ENCODE measurements around the gene SUMF1.

The SUMF1 gene

DNA sequence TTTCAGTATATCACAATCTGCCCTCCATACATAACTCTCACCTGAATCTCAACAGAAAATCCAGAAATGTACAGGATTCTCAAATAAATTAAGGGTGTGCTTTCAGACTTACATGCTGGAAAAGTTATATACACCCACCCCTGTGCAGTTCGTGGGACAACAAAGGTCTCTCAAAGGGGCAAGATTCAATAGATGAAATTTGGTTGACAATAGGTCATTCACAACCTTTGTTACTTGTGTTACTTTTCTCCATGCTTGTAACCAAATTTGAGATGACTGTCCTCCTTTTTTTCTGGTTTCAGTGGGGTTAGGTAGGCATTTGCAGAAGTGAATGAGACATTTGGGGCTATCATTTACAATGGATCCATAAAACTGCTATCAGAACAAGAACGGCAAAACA lies 91.2 kb downstream of the SUMF1 start:
- DNase-seq, result no peak

DNA sequence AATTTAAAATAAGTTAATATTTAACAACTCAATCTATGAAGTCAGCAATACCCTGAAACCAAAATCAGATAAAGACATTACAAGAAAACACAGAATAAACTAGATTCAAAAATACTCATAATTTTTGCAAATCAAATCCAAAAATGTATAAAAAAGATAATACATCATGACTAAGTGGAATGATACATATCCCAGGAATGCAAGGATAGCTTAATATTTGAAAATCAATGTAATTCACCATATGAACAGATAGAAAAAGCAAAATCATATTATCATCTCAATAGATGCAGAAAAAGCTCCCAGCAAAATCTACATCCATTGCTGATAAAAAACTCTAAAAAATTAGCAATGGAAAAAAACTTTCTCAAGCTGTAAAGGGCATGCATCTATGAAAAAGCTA lies 93.4 kb downstream of the SUMF1 start:
- DNase-seq, result no peak

DNA sequence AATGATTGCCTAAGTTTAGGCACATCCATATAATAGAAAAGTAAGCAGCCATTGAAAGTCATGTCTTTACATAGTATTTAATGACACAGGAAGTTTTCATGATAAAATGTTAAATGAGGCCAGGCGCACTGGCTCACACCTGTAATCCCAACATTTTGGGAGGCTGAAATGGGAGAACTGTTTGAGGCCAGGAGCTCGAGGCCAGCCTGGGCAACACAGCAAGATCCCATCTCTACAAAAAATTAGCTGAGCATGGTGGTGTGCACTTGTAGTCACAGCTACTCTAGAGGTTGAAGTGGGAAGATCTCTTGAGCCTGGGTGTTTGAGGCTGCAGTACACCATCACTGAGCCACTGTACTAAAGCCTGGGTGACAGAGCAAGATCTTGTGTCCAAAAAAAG lies 104.5 kb downstream of the SUMF1 start:
- no peak for DNase-seq

DNA sequence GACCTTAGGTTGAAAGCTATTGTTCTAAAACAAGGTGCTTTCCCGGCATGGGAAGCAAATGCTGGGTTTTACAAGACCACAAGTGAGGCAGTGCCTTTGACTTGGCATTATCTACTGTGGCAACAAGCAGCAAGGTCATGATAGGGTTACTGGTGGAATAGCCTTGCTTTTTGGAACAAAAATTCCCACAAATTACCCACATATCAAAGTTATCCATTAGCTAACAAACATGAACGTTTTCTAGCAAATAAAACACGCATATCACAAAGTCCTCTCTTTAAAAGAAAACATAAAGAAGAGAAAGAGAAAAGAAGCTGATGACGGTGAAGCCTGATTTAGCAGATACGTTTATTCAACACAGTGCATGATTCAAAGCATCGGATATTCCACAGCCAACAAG lies 106.3 kb downstream of the SUMF1 start:
- no peak for DNase-seq

DNA sequence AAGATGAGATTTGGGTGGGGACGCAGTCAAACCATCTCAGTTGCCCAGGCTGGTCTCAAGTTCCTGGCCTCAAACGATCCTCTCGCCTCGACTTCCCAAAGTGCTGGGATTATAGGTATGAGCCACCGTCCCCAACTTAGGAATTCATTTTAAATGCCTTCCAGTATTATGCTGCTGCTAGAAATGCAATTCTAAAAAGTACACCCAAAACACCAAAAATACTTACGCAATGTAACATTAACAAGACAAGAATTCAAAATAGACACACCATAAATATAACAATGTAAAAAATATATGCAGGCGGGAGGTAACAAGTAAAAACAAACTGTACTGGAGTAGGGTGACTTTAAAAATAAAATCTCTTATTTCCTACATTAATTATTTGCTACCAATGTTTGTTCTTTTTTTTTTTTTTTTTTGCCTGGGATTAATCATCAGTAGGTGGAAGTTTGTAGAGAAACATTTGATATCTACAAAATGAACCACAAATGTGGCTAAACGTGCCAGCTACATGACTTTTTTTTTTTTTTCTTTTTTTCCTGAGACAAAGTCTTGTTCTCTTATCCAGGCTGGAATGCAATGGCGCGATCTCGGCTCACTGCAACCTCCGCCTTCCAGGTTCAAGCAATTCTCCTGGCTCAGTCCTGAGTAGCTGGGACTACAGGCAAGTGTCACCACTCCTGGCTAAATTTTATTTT lies 107.1 kb downstream of the SUMF1 start:
- DNase-seq, result no peak

DNA sequence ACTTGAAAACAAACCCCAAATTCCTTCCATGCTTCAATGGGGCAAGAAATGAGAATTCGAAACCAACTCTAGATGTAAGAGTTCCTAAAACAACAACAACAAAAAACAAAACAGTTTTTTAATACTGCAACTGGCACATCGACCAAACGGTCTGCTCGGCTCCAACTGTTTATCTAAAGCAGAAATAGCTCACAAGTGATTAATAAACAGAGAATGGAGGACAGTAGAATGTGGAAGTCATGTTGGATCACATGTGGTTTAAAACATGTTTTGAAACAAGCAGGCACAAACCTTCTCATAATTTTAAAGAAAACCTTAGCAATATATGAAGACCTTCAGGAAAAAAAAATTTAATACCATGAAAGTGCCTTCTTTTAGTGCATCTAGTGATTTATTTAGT lies 108.8 kb downstream of the SUMF1 start:
- DNase-seq, result no peak

DNA sequence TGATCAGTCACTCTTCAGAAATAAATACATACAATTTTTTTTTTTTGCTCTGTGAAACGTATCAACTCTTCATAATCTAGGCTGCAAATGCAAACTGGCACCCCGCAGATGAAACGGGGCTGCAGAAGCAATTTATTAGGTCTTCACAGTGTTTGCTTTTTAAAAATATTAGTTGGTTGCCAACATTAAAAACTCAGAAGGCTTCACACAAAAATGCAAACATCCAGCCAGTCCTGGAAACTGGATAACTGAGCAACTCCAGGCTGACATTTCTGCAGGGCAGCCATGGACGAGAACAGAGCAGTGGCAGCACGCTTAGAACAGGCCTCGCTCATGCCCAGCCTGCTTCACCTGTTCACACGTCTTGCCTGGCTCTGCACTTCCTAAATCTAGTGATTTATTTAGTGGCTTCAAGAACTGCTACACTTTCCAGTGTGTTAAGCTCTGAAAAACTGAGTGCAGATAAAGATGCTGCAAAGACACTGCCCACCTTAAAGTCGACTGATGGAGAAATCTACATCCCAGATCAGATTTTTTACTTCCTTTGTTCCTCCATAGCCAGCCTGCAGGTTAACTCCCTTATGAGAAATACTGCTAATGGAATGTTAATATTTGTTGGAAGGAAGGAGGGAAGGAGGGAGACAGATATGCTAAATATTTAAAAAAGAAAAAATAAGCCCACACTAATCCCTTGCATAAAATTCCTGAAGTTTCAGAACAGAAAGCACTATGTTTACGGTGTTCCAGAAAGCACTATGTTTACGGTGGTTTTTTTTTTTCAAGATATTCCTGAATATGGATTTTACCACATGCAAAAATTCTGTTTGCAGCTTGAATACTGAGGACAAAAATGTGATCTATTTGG lies 110.3 kb downstream of the SUMF1 start:
- no peak for DNase-seq

DNA sequence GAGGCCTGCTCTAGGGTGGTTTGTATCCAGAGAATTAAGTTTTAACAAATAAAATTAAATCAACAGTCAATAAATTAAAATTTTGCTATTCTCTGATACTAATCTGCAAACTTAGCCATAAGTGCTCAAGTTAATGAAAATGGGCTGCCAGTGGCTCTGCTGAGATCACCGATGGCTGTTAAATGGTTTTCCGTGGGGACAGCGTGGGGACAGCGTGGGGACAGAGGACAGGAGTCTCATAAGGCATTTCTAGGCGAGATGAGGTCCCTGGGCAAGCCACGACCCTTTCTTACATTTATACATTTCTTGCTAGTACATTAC lies 110.9 kb downstream of the SUMF1 start:
- no peak for DNase-seq

DNA sequence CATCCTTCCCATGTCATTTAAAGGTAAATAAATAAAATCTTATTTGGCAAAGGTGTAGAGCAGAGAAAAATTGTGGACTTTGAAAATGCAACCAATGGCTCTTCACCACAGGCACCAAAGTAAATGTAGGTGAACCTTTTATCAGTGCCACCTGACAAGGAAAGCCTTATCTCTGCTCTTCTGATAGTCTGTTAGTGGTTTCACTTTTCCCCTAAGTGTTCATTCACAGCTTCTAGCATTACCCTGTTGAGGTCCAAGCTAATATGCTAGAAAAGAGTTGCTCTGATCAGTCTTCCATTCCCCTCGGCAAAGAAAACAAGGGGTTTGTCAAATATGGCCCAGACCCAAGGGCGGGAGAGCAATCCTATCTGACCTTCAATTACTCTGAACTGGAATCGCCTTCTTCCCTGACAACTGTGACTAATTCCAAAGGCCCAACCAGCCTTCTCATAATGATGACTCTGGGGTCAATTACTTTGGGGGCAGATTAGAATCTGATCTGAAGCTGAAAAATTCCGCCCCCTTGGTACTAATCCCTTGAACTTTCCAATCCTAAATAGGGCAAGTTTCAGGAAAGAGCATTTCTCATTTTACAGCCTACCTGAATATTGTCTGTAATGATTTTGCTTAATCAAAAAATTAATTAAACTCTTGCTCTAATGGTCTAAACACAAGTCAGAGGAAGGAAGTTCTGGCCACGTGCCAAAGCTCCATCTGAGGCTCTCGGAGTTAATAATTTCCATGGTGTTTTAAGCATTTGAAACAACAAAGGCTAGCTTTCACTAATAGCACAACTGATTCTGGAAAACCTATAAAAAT lies 111.5 kb downstream of the SUMF1 start:
- no peak for DNase-seq

DNA sequence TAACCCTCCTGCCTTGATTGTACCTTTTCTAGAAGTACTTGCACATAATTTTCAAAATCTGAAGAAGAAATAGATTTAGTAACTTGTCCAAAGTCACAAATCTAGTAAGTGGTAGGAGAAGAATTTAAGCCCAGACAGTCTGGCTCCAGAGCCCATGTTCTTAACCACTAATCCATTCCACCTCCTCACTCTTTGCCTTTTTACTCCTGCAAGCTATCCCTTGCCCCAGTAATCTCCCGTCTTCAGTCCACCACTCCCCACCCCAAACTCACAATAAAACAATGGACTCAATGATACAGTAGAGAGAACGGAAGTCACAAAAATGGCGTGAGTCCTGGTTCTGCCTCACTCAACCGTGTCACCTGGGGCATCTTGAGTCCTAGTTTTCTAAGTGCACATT lies 115.2 kb downstream of the SUMF1 start:
- DNase-seq, result no peak

DNA sequence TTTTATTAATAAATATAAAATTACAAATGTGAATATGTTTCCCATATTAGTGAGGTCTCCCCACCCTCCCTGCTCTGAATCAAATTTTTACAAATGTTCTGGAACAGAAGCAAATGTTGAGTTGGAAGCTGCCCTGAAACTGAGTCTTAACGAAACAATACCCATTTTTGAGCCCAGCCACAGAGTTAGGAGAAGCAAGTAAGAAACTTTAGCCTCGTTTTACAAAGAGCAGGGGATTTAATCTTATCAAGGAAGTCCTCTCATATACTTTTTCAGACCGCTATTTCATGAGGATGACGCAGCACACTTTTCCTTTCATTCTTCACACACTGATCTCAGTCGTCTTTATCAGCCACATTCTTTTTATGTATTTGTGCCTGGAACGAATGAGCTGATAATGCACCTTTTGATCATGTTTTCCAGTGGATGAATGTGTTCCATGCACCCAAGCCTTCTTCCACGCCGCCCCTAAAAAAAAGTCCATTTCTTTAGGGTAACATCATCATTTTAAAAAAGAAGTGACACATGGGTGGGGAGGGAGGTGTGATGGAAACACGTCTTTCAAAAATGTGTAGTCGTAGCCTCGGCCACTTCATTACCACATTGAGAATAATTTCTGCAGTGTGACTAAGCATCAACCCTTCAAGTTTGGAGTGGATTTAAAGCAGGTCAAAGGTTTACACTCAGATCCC lies 115.8 kb downstream of the SUMF1 start:
- no peak for DNase-seq

DNA sequence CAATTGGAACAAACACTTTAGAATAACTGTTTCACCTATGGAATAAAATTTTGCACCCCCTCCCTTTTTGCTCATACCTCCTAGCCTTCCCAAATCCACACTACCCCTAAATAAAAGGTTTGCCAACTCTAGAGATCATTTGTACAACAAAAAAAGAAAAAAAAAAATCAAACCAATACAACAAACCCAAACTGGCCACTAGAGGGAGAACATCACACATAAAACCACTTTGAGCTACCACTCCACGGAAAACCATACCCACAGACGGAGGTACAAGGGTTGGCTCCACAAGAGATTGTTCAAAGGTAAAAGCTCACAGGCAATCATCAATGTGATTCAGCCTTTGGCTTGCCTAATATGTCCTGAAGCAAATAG lies 116.3 kb downstream of the SUMF1 start:
- DNase-seq, result peak; percentile 9

DNA sequence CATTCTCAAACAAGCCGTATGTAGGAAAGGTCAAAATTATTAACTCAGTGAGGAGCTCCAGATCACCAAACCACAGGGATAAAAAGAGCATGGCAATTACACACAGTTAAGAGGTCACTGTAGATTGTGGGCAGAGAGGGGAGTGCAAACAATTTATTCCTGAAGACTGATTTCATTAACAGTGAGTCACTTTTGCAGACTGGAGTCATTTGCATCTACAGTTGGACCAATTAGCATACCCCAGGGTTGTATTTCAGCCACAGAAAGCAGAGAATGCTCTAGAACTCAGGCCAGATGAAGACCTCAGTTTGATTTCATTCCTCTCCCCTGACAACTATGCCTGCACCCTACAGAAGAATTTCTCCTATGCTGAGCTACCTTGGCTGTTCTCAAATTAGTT lies 123.8 kb downstream of the SUMF1 start:
- no peak for DNase-seq

DNA sequence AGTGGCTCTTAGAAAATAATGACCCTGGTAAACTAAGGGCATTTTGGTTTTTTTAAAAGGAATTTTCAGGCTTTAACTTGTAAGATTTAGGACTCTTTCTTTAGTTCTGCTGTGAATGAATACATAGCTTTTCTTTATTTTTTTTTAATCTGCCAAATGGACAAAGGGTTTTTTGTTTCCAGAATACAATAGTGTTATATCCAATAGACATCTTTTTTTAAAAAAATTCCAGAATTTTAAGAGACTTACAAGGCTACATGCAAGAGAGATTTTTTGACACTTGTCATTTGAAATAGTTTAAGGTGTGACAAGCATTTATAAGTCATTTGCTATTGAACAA lies 125.8 kb downstream of the SUMF1 start:
- no peak for DNase-seq

DNA sequence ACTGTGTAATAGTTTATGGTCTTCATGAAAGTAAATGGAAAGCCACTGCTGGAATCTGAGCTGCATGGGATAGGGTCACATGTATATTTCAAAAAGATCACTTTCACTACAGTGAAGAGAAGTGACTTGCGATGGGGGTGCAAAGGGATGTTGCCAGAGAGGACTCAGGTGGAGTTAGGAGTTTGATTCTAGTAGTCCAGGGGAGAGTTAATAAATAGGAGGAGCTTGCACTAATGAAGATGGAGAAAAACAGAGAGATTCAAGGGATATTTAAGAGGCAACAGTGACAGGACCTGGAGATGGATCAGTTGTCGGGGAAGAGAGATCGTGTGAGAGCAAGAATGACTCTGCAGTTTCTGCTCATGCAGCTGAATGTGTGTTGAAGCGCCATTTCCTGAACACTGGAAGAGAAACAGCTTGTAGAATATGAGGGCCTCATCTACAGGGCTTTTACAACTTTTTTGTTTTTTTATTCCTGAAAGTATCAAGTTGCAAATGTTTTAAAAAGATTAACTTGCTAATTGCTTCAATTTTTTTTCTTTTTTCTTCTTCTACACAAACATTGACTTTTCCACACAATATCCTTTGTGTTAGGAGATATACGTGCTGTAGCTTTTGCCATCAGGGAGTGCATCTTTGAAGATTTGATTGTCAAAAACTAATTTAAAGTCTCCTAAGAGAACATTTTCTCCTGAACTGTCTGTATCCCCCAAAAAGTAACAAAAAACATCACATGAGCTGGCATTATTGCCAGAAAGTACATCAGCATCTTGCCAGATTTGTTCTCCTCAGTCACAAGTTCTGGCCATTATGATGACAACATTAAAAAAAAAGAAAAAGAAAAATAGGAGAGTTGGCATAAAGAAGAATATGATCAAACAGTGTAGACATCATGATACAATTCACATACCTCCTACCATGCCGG lies 126.4 kb downstream of the SUMF1 start:
- no peak for DNase-seq

DNA sequence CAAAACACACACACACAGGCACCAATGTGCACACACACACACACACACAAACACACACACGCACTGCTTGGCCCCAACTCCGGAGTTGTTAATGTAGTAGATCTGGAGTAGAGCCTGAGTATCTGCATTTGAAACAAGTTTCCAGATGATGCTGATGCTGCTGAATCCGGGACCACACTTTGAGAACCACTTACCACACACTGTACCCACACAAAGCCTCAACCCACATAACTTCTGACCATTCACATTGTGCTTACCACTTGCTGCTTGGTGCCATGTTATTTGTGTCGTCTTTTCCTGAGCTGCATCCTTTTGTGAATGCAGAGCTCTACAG lies 127.0 kb downstream of the SUMF1 start:
- no peak for DNase-seq

DNA sequence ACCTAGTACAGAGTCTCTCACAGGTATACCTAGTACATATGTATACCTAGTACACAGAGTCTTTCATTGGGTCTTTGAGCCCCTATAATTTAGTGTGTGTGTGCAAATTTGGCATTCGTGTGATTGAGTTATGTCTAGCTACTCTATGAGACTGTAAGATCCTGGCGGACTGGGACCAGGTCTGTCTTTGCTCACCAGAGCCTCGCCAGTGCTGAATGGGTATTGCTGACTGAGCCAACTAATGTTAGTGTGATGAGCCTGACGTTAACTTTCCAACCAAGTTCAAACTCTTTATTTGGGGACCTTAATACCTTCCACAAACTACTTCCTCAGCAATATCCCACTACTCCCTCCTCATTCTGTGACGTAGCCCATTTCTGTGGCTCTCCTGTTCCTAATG lies 128.3 kb downstream of the SUMF1 start:
- DNase-seq, result no peak

DNA sequence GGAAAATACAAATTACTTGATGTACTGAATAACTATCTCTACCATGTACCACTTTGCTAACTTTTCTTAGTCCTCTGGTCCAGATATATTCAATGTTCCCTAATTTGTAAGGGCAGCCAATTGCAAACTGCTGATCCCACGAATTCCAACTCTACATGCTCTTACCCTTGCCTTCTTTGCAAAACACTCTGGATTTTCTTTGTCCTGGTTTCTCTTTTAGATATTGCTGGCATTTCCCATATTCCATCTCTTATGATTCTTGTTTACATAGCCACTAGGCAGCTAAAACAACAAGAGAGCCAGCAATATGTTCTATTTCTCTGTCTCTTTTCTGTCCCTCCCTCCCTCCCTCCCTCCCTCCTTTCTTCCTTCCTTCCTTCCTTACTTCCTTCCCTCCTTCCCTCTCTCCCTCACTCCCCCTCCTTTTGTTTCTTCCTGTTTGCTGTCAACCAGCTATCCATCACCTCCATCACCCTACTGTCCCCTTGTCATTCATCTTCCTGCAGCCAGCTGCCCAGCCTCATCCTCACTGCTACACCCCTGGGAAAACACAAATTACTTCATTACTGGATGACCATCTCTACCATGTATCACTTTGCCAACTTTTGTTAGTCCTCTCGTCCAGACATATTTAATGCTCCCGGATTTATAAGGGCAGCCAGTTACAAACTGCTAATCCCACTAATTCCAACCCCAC lies 130.1 kb downstream of the SUMF1 start:
- no peak for DNase-seq

DNA sequence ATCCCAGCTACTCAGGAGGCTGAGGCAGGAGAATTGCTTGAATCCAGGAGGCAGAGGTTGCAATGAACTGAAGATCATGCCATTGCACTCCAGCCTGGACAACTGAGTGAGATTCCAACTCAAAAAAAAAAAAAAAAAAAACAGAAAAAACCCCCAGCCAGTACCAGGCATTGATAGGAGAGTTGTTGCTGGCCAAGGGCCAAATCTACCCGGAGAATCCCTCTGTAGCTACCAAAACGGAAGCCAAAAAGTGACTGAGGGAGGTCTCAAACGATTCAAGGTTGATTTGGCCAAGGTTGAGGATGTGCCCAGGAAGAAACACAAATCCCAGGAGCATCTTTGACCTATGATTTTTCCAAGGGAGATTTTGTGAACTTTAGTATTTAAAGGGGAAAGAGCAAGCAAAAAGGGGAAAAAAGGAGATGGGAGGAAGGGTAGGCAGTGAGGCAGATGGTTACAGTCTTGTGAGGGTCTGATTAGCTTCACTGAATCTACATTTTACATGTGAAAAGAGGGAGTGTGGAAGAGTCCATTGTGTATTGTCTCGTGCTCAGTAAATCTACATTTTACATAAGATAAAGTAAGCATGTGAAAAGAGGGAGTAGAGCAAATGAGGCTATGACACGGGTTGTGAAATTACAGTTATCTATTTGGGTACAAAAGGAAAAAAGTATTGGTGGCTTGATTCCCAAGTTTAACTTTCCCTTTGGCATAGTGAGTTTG lies 131.1 kb downstream of the SUMF1 start:
- no peak for DNase-seq

DNA sequence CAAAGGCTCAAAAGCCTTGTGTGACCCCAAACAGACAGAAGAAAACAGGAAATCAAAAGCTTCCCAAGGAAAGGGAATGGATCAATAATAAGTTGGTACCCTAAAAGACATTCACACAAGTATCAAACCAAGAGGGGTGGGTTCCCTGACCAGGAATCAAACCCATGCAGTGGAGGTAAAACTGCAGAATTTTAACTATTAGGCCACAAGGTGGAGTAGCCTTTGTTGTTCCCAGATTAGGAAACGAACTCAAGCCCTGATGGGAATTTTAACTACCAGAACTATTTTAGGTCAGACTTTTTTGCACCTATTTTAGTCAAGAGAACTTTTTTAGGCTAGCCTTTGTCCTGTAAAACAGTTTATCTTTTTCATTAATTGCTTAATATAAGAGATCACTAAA lies 132.5 kb downstream of the SUMF1 start:
- no peak for DNase-seq

DNA sequence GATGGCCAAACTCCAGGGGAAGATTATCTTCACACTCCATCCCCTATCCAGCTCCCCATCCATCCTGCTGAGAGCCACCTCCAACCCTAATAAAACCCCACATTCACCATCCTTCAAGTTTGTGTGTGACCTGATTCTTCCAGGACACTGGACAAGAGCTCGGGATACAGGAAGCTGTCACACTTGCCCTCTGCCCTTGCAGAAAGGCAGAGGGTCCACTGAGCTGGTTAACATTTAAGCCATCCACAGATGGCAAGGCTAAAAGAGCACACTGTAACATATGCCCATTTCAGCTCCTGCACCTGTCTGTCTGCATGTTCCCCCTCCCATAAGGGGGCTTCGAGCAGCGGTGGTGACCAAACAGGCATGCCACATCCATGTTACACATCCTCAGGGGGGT lies 134.1 kb downstream of the SUMF1 start:
- DNase-seq, result no peak
